ENCODE results near the gene MRPS14.

DNA sequence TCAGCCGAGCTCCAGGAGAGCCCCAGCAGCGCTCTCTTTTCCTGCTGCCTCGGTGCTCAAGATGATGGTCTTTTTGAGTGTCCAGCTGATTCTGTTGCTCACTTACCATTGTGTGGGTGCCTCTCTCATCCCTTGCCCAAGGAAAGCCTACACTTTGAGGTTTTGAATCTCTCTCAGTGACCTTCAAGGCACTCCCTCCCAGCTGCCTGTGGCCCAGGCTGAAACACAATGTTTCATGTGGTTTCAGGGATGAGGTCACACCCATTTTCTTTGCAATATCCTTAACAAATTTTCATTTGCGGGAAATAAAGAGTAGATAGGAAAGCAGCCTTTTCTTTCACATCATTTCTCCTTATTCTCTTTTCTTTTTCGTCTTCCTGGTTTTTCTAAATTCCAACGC is 12.6 kb upstream of the MRPS14 start:
- TF ChIP-seq, protein P1, sequence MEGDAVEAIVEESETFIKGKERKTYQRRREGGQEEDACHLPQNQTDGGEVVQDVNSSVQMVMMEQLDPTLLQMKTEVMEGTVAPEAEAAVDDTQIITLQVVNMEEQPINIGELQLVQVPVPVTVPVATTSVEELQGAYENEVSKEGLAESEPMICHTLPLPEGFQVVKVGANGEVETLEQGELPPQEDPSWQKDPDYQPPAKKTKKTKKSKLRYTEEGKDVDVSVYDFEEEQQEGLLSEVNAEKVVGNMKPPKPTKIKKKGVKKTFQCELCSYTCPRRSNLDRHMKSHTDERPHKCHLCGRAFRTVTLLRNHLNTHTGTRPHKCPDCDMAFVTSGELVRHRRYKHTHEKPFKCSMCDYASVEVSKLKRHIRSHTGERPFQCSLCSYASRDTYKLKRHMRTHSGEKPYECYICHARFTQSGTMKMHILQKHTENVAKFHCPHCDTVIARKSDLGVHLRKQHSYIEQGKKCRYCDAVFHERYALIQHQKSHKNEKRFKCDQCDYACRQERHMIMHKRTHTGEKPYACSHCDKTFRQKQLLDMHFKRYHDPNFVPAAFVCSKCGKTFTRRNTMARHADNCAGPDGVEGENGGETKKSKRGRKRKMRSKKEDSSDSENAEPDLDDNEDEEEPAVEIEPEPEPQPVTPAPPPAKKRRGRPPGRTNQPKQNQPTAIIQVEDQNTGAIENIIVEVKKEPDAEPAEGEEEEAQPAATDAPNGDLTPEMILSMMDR (conservative IDR thresholded peaks at IDR 0.05; ENCODE audit: low read depth, low read length) = no peak
- TF ChIP-seq MXI1 (IDR thresholded peaks at IDR 0.05; ENCODE audit: borderline replicate concordance, low read depth, low read length) (no peak), RAD21 (IDR thresholded peaks at IDR 0.05; ENCODE audit: low read length) (no peak), POLR2A (IDR thresholded peaks at IDR 0.05; ENCODE audit: low read depth, low read length) (no peak), CEBPB (IDR thresholded peaks at IDR 0.05; ENCODE audit: low read depth, low read length) (no peak), MAZ (IDR thresholded peaks at IDR 0.05; ENCODE audit: borderline replicate concordance, low read depth, low read length) (no peak)

Measured in IMR-90 (cell line).